SKM-1 (cell line): ENCODE measurements around the gene QRICH2.
"Not testable (repeated sequence)": the region's sequence is repeated elsewhere in the genome, so short reads cannot be mapped to it uniquely, and the experiment has no call there.

Source experiments
- DNase-seq: peaks from one replicate; lab custom pipeline; 2025; ENCODE audit not compliant: unreplicated experiment; lab: John Stamatoyannopoulos, UW

Gene QRICH2

GRCh38 chr17:76250141-76250540, 57.9 kb downstream of the QRICH2 start:
- no peak for DNase-seq

GRCh38 chr17:76248013-76248782, 59.9 kb downstream of the QRICH2 start:
- DNase-seq = no peak

GRCh38 chr17:76247304-76247703, 60.8 kb downstream of the QRICH2 start:
- no peak for DNase-seq

GRCh38 chr17:76246080-76247066, 61.7 kb downstream of the QRICH2 start:
- peak; percentile 84 for DNase-seq

- not testable (repeated sequence) for DNase-seq
Observed at GRCh38 chr17:76244721-76245120, 63.4 kb downstream of the QRICH2 start.

GRCh38 chr17:76243826-76244679, 64.0 kb downstream of the QRICH2 start:
- no peak for DNase-seq

- no peak for DNase-seq
Observed at GRCh38 chr17:76241691-76242255, 66.3 kb downstream of the QRICH2 start.

- DNase-seq = no peak
Observed at GRCh38 chr17:76241204-76241538, 66.9 kb downstream of the QRICH2 start.

GRCh38 chr17:76240461-76241203, 67.4 kb downstream of the QRICH2 start, which contains the start of gene RNF157:
RNF157 (minus strand) TSS chr17:76240493; CDS start chr17:76240240, 253 bp downstream.
- no peak for DNase-seq

- DNase-seq = no peak
Observed at GRCh38 chr17:76239538-76240274, 68.4 kb downstream of the QRICH2 start.

GRCh38 chr17:76238847-76239537, 69.1 kb downstream of the QRICH2 start:
- no peak for DNase-seq

- no peak for DNase-seq
Observed at GRCh38 chr17:76237859-76238313, 70.2 kb downstream of the QRICH2 start.

GRCh38 chr17:76236603-76237002, 71.5 kb downstream of the QRICH2 start:
- no peak for DNase-seq

- no peak for DNase-seq
Observed at GRCh38 chr17:76235883-76236282, 72.2 kb downstream of the QRICH2 start.

- no peak for DNase-seq
Observed at GRCh38 chr17:76234354-76234679, 73.8 kb downstream of the QRICH2 start.

GRCh38 chr17:76233588-76234353, 74.3 kb downstream of the QRICH2 start:
- DNase-seq = no peak

GRCh38 chr17:76232342-76232741, 75.7 kb downstream of the QRICH2 start:
- DNase-seq = no peak

GRCh38 chr17:76226749-76227148, 81.3 kb downstream of the QRICH2 start:
- not testable (repeated sequence) for DNase-seq
